Mammary epithelial cell (primary cell): Measurements from ENCODE around the gene CD52.

Source experiments
- EZH2 ChIP-seq: IDR thresholded peaks from 2 replicates; pipeline ENCODE4 v1.6.1; 2012; ENCODE audit warnings: low read length, inconsistent platforms, borderline replicate concordance
- TF ChIP-seq, protein P1 (sequence below), 2 donors: IDR thresholded peaks in 1 of 2; conservative IDR thresholded peaks in 1 of 2; 2 replicates each; pipeline ENCODE4 v1.5.1; 2011 to 2012; ENCODE audit warnings: inconsistent platforms in 2 of 2, low read length in 2 of 2, mild to moderate bottlenecking in 2 of 2, control low read depth in 1 of 2, low read depth in 1 of 2; ENCODE audit not compliant: insufficient read depth in 1 of 2; ENCODE audit errors: extremely low read depth in 1 of 2

- TF ChIP-seq, protein P1, sequence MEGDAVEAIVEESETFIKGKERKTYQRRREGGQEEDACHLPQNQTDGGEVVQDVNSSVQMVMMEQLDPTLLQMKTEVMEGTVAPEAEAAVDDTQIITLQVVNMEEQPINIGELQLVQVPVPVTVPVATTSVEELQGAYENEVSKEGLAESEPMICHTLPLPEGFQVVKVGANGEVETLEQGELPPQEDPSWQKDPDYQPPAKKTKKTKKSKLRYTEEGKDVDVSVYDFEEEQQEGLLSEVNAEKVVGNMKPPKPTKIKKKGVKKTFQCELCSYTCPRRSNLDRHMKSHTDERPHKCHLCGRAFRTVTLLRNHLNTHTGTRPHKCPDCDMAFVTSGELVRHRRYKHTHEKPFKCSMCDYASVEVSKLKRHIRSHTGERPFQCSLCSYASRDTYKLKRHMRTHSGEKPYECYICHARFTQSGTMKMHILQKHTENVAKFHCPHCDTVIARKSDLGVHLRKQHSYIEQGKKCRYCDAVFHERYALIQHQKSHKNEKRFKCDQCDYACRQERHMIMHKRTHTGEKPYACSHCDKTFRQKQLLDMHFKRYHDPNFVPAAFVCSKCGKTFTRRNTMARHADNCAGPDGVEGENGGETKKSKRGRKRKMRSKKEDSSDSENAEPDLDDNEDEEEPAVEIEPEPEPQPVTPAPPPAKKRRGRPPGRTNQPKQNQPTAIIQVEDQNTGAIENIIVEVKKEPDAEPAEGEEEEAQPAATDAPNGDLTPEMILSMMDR (conservative IDR thresholded peaks at IDR 0.05 in 1 of 2, IDR thresholded peaks at IDR 0.05 in 1 of 2; ENCODE audit: extremely low read depth in 1 of 2, insufficient read depth in 1 of 2, low read depth in 1 of 2, low read length in 2 of 2) = no peak
- TF ChIP-seq EZH2 = no peak
These were observed 10.2 kb downstream of the CD52 start for GRCh38 chr1:26327956-26328362.
